ENCODE measurements around the gene MINDY2. TPM values are rescaled to one million over a fixed set of nuclear protein-coding genes. Genes with fewer than 3 reads are reported as not detected.

The MINDY2 gene
- total and polyA plus RNA-seq, 9 of the 15 experiments (the other 6 are each of a cell fraction or from before 2014, with no cell fraction given) = 2.4 to 15.3 (median 7.2) TPM

- H3K79me2 ChIP-seq (ENCODE audit: control insufficient read depth, insufficient read depth, low read length) = peaks cover 97% of the 10 kb centered on the region
- ATAC-seq (no peak), DNase-seq (ENCODE audit: extremely low read depth in 1 of 4, low spot score in 3 of 4) (no peak), FAIRE-seq (no peak)
- no TSS peak for BruUV-seq (replicated peaks)
- POLR2A ChIA-PET = interaction anchor here (1.3 kb wide), 1 partner anchor 10 kb away, joined by 10 read pairs; the partner anchor contains the start of gene ADAM10
- intact Hi-C loops (cut with micrococcal nuclease) = no loop called here
- peaks cover 0 to 19% of the 10 kb centered on the region in 2 experiments; a peak in 4 of 5 replicates for H3K4me1 ChIP-seq (replicated peaks in 1 of 2; ENCODE audit: control insufficient read depth in 2 of 2, insufficient read depth in 2 of 2, low read length in 2 of 2)
- H3K36me3 ChIP-seq (ENCODE audit: control insufficient read depth, insufficient read depth, low read length) = peaks cover 5% of the 10 kb centered on the region; the same call in 2 of the 3 replicates
- H3K4me2 ChIP-seq (ENCODE audit: insufficient read depth, low read length) = no peak overlapping the region
- H4K20me1 ChIP-seq (replicated peaks; ENCODE audit: control insufficient read depth, insufficient read depth, low read length) = peaks cover 21% of the 10 kb centered on the region
- CTCF ChIA-PET (ENCODE audit: low intra/inter-chr PET ratio) = no interaction called here
- WGBS (ENCODE audit: insufficient coverage, low coverage, missing lambda C conversion rate) = 82% methylated on average over 4 of the region's 4 CpGs
- no peaks in the 10 kb centered on the region for H3K27me3 ChIP-seq (ENCODE audit: control insufficient read depth in 2 of 2, insufficient read depth in 2 of 2, low read length in 2 of 2)
- H2AFZ ChIP-seq (ENCODE audit: low read depth, low read length) = no peak overlapping the region
- no peak overlapping the region for H3K27ac ChIP-seq (ENCODE audit: extremely low read depth, low read depth, low read length)
- TF ChIP-seq NCOA6 (IDR thresholded peaks at IDR 0.05) = no peak
- TF ChIP-seq CBX8 (IDR thresholded peaks at IDR 0.05; ENCODE audit: borderline replicate concordance, extremely low read depth, low read depth, low read length, poor library complexity, severe bottlenecking) = no peak
- TF ChIP-seq, protein P1, sequence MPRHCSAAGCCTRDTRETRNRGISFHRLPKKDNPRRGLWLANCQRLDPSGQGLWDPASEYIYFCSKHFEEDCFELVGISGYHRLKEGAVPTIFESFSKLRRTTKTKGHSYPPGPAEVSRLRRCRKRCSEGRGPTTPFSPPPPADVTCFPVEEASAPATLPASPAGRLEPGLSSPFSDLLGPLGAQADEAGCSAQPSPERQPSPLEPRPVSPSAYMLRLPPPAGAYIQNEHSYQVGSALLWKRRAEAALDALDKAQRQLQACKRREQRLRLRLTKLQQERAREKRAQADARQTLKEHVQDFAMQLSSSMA (CRISPR knock-in tag; IDR thresholded peaks at IDR 0.05) = no peak
- TF ChIP-seq, protein P2, sequence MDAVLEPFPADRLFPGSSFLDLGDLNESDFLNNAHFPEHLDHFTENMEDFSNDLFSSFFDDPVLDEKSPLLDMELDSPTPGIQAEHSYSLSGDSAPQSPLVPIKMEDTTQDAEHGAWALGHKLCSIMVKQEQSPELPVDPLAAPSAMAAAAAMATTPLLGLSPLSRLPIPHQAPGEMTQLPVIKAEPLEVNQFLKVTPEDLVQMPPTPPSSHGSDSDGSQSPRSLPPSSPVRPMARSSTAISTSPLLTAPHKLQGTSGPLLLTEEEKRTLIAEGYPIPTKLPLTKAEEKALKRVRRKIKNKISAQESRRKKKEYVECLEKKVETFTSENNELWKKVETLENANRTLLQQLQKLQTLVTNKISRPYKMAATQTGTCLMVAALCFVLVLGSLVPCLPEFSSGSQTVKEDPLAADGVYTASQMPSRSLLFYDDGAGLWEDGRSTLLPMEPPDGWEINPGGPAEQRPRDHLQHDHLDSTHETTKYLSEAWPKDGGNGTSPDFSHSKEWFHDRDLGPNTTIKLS (IDR thresholded peaks at IDR 0.05; ENCODE audit: borderline replicate concordance, low read depth) = no peak
- TF ChIP-seq CC2D1A (IDR thresholded peaks at IDR 0.05) = no peak
- no peak for TF ChIP-seq ETS2 (tag; IDR thresholded peaks at IDR 0.05; ENCODE audit: borderline replicate concordance, poor library complexity, severe bottlenecking)
- TF ChIP-seq JUNB (CRISPR knock-in tag; conservative IDR thresholded peaks at IDR 0.05) = no peak
- TF ChIP-seq HDAC3 (IDR thresholded peaks at IDR 0.05; ENCODE audit: borderline replicate concordance, partially characterized antibody) = no peak
- TF ChIP-seq, protein P3, sequence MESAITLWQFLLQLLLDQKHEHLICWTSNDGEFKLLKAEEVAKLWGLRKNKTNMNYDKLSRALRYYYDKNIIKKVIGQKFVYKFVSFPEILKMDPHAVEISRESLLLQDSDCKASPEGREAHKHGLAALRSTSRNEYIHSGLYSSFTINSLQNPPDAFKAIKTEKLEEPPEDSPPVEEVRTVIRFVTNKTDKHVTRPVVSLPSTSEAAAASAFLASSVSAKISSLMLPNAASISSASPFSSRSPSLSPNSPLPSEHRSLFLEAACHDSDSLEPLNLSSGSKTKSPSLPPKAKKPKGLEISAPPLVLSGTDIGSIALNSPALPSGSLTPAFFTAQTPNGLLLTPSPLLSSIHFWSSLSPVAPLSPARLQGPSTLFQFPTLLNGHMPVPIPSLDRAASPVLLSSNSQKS (CRISPR knock-in tag; IDR thresholded peaks at IDR 0.05) = no peak
- no peak for TF ChIP-seq CHCHD3 (CRISPR knock-in tag; IDR thresholded peaks at IDR 0.05)
- in situ Hi-C loops (cut with MboI) = loop anchor here (10.0 kb wide), 1 partner anchor 306 kb away; the partner anchor contains the start of gene LIPC
- no peak overlapping the region for H3K9ac ChIP-seq (ENCODE audit: insufficient read depth in 1 of 2, low read depth in 2 of 2, low read length in 2 of 2)
- no peak overlapping the region for H3K4me3 ChIP-seq
- H3K9me3 ChIP-seq (replicated peaks; ENCODE audit: control insufficient read depth, insufficient read depth, low read depth, low read length) = no peaks in the 10 kb centered on the region
- H3K9me1 ChIP-seq (ENCODE audit: control insufficient read depth, insufficient read depth, low read length) = no peaks in the 10 kb centered on the region
These were observed 30.7 kb upstream of the MINDY2 start for GRCh38 chr15:58740436-58740835.

Measured in K562 (cell line).